GM21381 (cell line): Measurements from ENCODE around the gene TTC17.

Experiments
- ATAC-seq: cut with Tn5 transposase; IDR thresholded peaks from one replicate; pipeline ENCODE4 v1.9.1; 2021; ENCODE audit warnings: mild to moderate bottlenecking, moderate library complexity; ENCODE audit not compliant: unreplicated experiment

The TTC17 gene

GRCh38 chr11:43518408-43519160, 159.9 kb downstream of the TTC17 start:
- no peak for ATAC-seq

- no peak for ATAC-seq
Measured at GRCh38 chr11:43521471-43521870, 162.8 kb downstream of the TTC17 start.

GRCh38 chr11:43523632-43524031, 164.9 kb downstream of the TTC17 start:
- ATAC-seq = no peak

DNA sequence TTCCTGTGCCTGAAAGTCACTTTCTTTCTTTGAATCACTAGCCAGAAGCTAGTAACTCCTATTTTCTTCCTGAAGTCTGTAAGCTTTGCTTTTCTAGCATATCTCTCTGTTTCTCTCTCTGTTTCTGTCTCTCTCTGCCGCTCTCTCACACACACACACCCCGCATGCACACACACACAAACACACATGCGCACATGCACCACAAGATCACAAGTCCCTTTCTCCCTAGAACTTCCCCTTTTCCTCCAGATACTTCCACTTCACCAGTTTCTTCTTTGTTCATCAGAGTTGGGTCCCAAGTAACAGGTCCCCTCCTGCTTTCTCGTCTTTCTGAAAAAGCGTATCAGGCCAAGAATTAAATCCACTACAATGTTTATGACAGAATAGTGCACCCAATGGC, 173.3 kb downstream of the TTC17 start:
- ATAC-seq = no peak

- ATAC-seq = no peak
Measured at GRCh38 chr11:43537833-43538615, 179.3 kb downstream of the TTC17 start.

DNA sequence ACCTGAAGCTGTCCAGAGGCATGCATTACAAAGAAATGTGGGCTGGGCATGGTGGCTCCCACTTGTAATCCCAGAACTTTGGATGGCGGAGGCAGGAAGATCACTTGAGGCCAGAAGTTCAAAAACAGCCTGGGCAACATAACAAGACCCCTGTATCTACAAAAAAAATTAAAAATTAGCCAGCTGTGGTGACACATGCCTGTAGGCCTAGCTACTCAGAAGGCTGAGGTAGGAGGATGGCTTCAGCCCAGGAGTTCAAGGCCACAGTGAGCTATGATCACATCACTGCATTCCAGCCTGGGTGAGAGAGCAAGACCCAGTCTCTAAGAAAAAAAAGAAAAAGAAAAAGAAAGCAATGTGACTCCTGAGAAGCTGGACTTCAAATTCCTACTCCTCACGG, 183.3 kb downstream of the TTC17 start:
- ATAC-seq = no peak

GRCh38 chr11:43542750-43543712, 184.3 kb downstream of the TTC17 start:
- no peak for ATAC-seq
